SKM-1 (cell line): ENCODE measurements around the gene CMSS1.

Source experiments
- DNase-seq: peaks from one replicate; lab custom pipeline; 2025; ENCODE audit not compliant: unreplicated experiment; lab: John Stamatoyannopoulos, UW

The CMSS1 gene

GRCh38 chr3:99851955-99852354 lies 34.3 kb downstream of the CMSS1 start:
- no peak for DNase-seq

- no peak for DNase-seq
Measured at GRCh38 chr3:99852851-99853250, 35.2 kb downstream of the CMSS1 start.

GRCh38 chr3:99854756-99855298 lies 37.2 kb downstream of the CMSS1 start:
- no peak for DNase-seq

GRCh38 chr3:99855900-99856299 lies 38.2 kb downstream of the CMSS1 start:
- no peak for DNase-seq

GRCh38 chr3:99856437-99857220 lies 39.0 kb downstream of the CMSS1 start:
- no peak for DNase-seq

- no peak for DNase-seq
Measured at GRCh38 chr3:99857278-99857677, 39.6 kb downstream of the CMSS1 start.

GRCh38 chr3:99858469-99858868 lies 40.8 kb downstream of the CMSS1 start:
- DNase-seq = no peak

GRCh38 chr3:99859825-99860224 lies 42.2 kb downstream of the CMSS1 start:
- DNase-seq = no peak

- no peak for DNase-seq
Measured at GRCh38 chr3:99861216-99861615, 43.6 kb downstream of the CMSS1 start.

- DNase-seq = no peak
Measured at GRCh38 chr3:99862208-99862607, 44.5 kb downstream of the CMSS1 start.

GRCh38 chr3:99863002-99863401 lies 45.3 kb downstream of the CMSS1 start:
- DNase-seq = no peak

GRCh38 chr3:99863588-99863987 lies 45.9 kb downstream of the CMSS1 start:
- no peak for DNase-seq

GRCh38 chr3:99864289-99864688 lies 46.6 kb downstream of the CMSS1 start:
- no peak for DNase-seq

GRCh38 chr3:99865321-99865720 lies 47.7 kb downstream of the CMSS1 start:
- no peak for DNase-seq

GRCh38 chr3:99866261-99866761 lies 48.6 kb downstream of the CMSS1 start:
- no peak for DNase-seq

GRCh38 chr3:99867594-99868310 lies 50.1 kb downstream of the CMSS1 start:
- no peak for DNase-seq

GRCh38 chr3:99868311-99868646 lies 50.6 kb downstream of the CMSS1 start:
- no peak for DNase-seq

GRCh38 chr3:99869621-99870020 lies 52.0 kb downstream of the CMSS1 start:
- no peak for DNase-seq

- no peak for DNase-seq
Measured at GRCh38 chr3:99870712-99871111, 53.0 kb downstream of the CMSS1 start.

GRCh38 chr3:99871231-99872045 lies 53.8 kb downstream of the CMSS1 start:
- DNase-seq = no peak

GRCh38 chr3:99872923-99873254 lies 55.2 kb downstream of the CMSS1 start:
- DNase-seq = no peak
